ENCODE results near the gene TRAK1. TPM values are rescaled to one million over a fixed set of nuclear protein-coding genes. Genes with fewer than 3 reads are reported as not detected.

TRAK1 gene
- total RNA-seq, 1 experiment from 2014 or later: 41.0 TPM

DNA sequence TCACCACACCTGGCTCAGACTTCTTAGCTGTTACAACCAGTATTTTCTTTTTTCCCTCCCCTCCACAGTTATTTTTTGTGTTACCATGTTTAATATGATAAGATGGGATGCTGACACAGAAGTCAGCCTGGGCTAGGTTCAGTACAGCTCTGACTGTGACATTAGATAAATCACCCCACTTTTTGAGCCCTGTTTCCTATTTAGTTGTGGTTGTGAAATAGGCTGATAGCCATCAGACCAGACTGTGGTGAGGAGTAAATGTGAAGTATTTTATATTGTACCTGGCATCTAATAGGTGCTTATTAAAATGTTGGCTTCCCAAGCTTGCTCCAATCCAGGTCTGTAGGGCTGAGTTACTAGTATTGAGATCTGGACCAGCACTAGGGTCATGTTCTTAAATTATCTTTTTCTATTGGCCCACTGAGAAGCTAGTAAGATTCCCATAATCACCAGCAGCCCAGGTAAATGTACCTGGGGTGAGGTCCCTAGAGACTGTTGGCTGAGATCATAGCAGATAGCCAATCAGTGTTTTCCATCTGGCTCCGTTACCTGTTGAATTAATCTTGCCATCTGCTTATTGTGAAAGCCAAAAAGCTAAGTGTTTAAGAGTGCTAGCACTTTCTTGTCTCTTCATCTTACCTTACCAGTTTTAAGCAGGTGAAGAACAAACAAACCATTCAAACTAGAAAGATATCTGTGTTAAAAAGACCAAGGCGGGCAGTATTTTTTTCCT lies 113.9 kb downstream of the TRAK1 start:
- Mint-ChIP-seq H3K27me3 (ENCODE audit: low read depth) (no peaks in the 10 kb centered on the region), H3K4me1 (peaks cover 9% of the 10 kb centered on the region), H3K27ac (no peak overlapping the region), H3K36me3 (peaks cover 37% of the 10 kb centered on the region), H3K9me3 (no peaks in the 10 kb centered on the region), H3K4me3 (no peak overlapping the region)
- ChIA-PET CTCF (interaction anchor here (1.0 to 2.4 kb wide), 4 partner anchors 10 to 331 kb away, joined by 3 to 24 read pairs (median 4); no protein-coding TSS in a partner anchor), POLR2A (no interaction called here)
- TF ChIP-seq ZNF671 (CRISPR knock-in tag; IDR thresholded peaks at IDR 0.05) (no peak), MXD4 (CRISPR knock-in tag; IDR thresholded peaks at IDR 0.05; ENCODE audit: borderline replicate concordance) (no peak), EMX1 (CRISPR knock-in tag; IDR thresholded peaks at IDR 0.05) (no peak)
- ATAC-seq (no peak), DNase-seq (ENCODE audit: low spot score) (no peak)

DNA sequence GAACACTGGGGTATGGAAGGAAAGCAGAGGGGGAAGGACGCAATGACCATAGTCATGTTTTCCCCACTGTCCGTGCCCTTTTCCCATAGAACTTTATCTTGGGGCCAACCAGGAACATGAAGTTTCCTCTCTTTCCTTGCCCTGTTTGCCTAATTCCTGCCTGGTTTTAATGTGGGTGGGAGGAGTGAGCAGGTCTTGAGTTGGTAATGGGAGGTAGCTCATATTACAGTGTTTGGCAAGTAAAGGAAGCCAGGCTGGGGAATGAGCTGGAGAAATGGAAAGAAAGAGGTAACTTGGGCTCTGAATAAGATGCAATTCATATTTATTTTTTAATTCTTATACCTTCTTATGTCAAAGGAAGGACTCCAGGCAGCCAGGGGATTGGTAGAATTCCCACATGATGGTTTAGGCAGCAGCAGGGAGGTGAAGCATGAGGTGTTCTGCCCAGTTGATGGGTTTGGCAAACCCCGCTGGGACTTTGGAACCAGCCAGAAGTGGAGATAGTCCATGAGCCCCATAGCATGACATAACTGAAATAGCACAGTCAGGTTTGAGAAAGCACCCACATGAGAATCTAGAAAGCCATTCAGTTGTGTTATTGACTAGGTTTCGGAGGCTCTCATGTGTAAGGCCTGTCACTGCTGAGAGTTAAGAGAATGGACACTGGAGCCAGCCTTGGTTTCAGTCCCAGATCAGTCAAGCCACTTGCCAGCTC lies 114.8 kb downstream of the TRAK1 start:
- ChIA-PET CTCF (interaction anchor here (1.0 to 2.4 kb wide), 3 partner anchors 15 to 330 kb away, joined by 3 to 24 read pairs (median 5); no protein-coding TSS in a partner anchor), POLR2A (no interaction called here)
- Mint-ChIP-seq H3K9me3 (no peaks in the 10 kb centered on the region), H3K4me1 (peaks cover 9% of the 10 kb centered on the region), H3K36me3 (peaks cover 33% of the 10 kb centered on the region), H3K27me3 (ENCODE audit: low read depth) (no peaks in the 10 kb centered on the region), H3K27ac (no peak overlapping the region), H3K4me3 (no peak overlapping the region)
- TF ChIP-seq SOX15 (CRISPR knock-in tag; IDR thresholded peaks at IDR 0.05): no peak
- TF ChIP-seq, protein P1, sequence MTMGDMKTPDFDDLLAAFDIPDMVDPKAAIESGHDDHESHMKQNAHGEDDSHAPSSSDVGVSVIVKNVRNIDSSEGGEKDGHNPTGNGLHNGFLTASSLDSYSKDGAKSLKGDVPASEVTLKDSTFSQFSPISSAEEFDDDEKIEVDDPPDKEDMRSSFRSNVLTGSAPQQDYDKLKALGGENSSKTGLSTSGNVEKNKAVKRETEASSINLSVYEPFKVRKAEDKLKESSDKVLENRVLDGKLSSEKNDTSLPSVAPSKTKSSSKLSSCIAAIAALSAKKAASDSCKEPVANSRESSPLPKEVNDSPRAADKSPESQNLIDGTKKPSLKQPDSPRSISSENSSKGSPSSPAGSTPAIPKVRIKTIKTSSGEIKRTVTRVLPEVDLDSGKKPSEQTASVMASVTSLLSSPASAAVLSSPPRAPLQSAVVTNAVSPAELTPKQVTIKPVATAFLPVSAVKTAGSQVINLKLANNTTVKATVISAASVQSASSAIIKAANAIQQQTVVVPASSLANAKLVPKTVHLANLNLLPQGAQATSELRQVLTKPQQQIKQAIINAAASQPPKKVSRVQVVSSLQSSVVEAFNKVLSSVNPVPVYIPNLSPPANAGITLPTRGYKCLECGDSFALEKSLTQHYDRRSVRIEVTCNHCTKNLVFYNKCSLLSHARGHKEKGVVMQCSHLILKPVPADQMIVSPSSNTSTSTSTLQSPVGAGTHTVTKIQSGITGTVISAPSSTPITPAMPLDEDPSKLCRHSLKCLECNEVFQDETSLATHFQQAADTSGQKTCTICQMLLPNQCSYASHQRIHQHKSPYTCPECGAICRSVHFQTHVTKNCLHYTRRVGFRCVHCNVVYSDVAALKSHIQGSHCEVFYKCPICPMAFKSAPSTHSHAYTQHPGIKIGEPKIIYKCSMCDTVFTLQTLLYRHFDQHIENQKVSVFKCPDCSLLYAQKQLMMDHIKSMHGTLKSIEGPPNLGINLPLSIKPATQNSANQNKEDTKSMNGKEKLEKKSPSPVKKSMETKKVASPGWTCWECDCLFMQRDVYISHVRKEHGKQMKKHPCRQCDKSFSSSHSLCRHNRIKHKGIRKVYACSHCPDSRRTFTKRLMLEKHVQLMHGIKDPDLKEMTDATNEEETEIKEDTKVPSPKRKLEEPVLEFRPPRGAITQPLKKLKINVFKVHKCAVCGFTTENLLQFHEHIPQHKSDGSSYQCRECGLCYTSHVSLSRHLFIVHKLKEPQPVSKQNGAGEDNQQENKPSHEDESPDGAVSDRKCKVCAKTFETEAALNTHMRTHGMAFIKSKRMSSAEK (CRISPR knock-in tag; IDR thresholded peaks at IDR 0.05; ENCODE audit: borderline replicate concordance): no peak
- TF ChIP-seq ZNF423 (CRISPR knock-in tag; IDR thresholded peaks at IDR 0.05): no peak
- TF ChIP-seq, protein P2, sequence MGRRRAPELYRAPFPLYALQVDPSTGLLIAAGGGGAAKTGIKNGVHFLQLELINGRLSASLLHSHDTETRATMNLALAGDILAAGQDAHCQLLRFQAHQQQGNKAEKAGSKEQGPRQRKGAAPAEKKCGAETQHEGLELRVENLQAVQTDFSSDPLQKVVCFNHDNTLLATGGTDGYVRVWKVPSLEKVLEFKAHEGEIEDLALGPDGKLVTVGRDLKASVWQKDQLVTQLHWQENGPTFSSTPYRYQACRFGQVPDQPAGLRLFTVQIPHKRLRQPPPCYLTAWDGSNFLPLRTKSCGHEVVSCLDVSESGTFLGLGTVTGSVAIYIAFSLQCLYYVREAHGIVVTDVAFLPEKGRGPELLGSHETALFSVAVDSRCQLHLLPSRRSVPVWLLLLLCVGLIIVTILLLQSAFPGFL (CRISPR knock-in tag; IDR thresholded peaks at IDR 0.05; ENCODE audit: borderline replicate concordance): no peak
- TF ChIP-seq TCF7 (CRISPR knock-in tag; IDR thresholded peaks at IDR 0.05; ENCODE audit: low read depth): no peak
- TF ChIP-seq NR1H2 (CRISPR knock-in tag; IDR thresholded peaks at IDR 0.05): no peak
- TF ChIP-seq, protein P3, sequence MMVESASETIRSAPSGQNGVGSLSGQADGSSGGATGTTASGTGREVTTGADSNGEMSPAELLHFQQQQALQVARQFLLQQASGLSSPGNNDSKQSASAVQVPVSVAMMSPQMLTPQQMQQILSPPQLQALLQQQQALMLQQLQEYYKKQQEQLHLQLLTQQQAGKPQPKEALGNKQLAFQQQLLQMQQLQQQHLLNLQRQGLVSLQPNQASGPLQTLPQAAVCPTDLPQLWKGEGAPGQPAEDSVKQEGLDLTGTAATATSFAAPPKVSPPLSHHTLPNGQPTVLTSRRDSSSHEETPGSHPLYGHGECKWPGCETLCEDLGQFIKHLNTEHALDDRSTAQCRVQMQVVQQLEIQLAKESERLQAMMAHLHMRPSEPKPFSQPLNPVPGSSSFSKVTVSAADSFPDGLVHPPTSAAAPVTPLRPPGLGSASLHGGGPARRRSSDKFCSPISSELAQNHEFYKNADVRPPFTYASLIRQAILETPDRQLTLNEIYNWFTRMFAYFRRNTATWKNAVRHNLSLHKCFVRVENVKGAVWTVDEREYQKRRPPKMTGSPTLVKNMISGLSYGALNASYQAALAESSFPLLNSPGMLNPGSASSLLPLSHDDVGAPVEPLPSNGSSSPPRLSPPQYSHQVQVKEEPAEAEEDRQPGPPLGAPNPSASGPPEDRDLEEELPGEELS (CRISPR knock-in tag; IDR thresholded peaks at IDR 0.05): no peak
- no peak for TF ChIP-seq ZBTB21 (CRISPR knock-in tag; IDR thresholded peaks at IDR 0.05; ENCODE audit: borderline replicate concordance)
- no peak for TF ChIP-seq EMX1 (CRISPR knock-in tag; IDR thresholded peaks at IDR 0.05)
- TF ChIP-seq JAZF1 (CRISPR knock-in tag; IDR thresholded peaks at IDR 0.05): no peak
- TF ChIP-seq, protein P4, sequence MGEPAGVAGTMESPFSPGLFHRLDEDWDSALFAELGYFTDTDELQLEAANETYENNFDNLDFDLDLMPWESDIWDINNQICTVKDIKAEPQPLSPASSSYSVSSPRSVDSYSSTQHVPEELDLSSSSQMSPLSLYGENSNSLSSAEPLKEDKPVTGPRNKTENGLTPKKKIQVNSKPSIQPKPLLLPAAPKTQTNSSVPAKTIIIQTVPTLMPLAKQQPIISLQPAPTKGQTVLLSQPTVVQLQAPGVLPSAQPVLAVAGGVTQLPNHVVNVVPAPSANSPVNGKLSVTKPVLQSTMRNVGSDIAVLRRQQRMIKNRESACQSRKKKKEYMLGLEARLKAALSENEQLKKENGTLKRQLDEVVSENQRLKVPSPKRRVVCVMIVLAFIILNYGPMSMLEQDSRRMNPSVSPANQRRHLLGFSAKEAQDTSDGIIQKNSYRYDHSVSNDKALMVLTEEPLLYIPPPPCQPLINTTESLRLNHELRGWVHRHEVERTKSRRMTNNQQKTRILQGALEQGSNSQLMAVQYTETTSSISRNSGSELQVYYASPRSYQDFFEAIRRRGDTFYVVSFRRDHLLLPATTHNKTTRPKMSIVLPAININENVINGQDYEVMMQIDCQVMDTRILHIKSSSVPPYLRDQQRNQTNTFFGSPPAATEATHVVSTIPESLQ (CRISPR knock-in tag; IDR thresholded peaks at IDR 0.05): no peak
- TF ChIP-seq, protein P5, sequence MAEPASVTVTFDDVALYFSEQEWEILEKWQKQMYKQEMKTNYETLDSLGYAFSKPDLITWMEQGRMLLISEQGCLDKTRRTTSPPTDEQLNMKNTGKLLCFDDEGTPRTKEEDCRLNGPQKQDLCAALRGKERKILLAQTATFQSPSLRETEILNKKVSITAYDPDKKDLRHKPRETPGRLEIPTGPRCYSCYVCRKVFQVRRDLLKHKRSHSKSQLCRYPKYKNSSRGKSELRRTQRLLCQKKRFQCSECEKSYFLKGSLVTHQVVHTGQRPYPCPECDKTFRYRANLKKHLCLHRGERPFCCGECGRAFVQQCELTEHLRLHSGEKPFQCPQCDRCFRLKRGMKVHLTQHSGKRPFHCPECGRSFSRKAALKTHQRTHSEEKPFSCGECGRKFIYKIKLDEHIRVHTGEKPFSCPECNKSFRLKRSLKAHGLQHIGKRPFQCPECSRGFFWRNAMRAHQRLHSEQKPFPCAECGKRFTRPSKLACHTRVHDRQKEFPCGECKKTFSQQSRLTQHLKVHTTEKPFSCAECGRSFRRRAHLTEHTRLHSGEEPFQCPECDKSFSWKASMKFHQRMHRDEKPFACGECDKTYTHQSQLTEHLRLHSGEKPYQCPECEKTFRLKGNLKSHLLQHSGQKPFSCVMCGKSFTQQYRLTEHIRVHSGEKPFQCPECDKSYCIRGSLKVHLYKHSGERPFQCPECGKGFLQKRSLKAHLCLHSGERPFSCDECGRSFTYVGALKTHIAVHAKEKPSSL (CRISPR knock-in tag; conservative IDR thresholded peaks at IDR 0.05): no peak
- TF ChIP-seq ZNF138 (CRISPR knock-in tag; conservative IDR thresholded peaks at IDR 0.05): no peak
- DNase-seq (ENCODE audit: low spot score) (no peak), ATAC-seq (peak; percentile 57)
